Left renal pelvis (tissue), 4 donors: Measurements from ENCODE around the gene LRRN4. TPM values are rescaled to one million over a fixed set of nuclear protein-coding genes. Genes with fewer than 3 reads are reported as not detected.
"Not testable (repeated sequence)": the region's sequence is repeated elsewhere in the genome, so short reads cannot be mapped to it uniquely, and the experiment has no call there.

ENCODE experiments used
- DNase-seq, 4 donors: peaks; one replicate each; pipeline ENCODE4 v3.0.0-alpha.2; 2013; ENCODE audit warnings: low read depth in 4 of 4, low spot score in 3 of 4
- polyA plus RNA-seq, 4 donors: library from polyadenylated mRNA; unstranded; fragments of 120-200 nt; gene quantifications; one replicate each; pipeline ENCODE4 v1.2.1, GENCODE V29; 2013; ENCODE audit not compliant: insufficient read length in 4 of 4

The LRRN4 gene
- polyA plus RNA-seq, 4 donors = 5.5 to 15.8 (median 11.3) TPM

DNA sequence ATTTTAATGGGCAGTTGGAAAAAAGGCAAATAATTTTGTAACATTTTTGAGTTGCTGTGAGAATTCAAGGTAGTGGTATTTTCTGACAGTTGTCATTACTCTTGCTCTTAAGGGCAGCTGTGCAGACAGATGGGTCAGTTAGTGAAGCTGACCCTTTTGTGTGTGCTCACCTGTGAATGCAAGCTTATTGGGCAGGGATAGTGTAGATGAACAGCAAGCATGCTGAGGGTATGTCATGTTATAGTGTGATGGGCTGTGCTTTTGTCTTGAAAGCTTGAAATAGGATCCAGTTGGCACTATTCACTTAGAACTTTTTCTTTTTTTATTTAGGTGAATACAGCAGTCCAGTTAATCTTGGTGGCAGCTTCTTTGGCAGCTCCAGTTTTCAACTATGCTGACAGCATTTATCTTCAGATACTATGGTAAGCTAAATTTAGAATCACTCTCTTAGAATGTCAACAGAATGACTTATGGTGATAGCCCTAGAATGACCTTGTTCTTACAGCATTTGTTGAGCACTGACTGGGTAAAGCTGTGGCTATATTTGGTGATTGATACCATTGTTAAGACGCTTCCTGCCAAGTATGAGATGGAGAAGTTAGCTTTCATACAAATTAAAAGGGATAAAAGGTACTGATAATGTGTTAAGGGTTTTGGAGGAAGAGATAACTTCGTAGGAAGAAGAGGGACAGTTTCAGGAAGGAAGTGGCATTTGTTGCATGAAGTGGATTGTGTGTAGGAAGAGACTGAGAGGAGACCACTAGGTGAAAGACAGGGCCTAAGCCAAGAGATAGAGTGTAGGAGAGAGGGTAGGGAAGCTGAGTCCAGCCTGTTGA lies 19.5 kb downstream of the LRRN4 start:
- DNase-seq = no peak

DNA sequence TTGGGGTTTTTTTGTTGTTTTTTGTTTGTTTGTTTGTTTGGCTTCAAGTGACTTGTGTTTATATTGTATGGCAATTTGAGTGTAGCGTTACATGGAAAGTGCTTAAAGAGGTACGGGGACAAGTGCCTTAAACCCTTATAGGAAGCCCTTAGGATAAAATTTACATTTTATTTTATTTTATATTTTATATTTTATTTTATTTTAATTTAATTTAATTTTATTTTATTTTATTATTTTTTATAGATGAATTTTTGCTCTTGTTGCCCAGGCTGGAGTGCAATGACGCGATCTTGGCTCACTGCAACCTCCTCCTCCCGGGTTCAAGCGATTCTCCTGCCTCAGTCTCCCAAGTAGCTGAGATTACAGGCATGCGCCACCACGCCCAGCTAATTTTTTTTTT lies 21.0 kb downstream of the LRRN4 start:
- DNase-seq = not testable (repeated sequence)

GRCh38 chr20:6030453-6031080 lies 23.3 kb downstream of the LRRN4 start:
- no peak for DNase-seq

DNA sequence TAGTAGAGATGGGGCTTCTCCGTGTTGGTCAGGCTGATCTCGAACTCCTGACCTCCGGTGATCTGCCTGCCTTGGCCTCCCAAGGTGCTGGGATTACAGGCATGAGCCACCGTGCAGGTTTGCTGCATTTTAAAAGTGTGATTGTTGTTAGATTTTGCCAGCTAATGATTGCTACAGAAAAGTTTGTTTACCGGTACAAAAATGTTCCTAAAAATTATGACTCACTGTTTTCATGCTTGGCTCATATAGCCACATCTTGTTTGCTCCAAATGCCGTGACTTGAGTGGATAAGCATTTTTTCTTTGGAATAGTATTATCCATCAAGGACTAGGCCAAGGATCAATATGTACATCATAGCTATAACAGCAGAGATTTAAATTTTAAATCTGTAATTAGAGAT lies 24.3 kb downstream of the LRRN4 start:
- no peak for DNase-seq

- DNase-seq = no peak
Observed at GRCh38 chr20:6028818-6029217, 25.0 kb downstream of the LRRN4 start.

- no peak for DNase-seq
Observed at GRCh38 chr20:6026051-6026450, 27.8 kb downstream of the LRRN4 start.

DNA sequence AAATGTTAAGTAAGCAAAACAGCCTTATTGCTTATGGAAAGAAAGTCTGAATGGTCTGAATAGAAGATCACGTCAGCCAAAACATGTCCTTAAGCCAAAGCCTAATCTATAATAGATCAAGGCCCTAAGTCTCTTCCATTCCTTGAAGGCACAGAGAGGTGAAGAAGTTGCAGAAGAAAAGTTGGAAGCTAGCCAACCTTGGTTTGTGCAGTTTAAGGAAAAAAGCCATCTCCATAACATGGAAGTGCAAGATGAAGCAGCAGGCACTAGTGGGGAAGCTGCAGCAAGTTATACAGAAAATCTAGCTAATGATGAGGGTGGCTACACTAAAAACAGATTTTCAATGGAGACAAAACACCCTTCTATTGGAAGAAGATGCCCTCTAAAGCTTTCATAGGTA lies 29.1 kb downstream of the LRRN4 start:
- DNase-seq = no peak

DNA sequence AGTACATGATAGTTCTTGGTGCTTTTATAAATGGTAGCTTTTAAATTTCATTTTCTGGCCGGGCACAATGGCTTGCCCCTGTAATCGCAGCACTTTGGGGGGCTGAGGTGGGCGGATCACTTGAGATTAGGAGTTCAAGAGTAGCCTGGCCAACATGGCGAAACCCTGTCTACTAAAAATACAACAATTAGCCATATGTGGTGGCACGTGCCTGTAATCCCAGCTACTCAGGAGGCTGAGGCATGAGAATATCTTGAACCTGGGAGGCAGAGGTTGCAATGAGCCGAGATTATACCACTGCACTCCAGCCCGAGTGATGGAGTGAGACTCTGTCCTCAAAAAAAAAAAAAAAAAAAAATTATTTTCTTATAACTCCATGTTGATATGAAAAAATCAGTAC lies 36.0 kb downstream of the LRRN4 start:
- DNase-seq = no peak

- DNase-seq = no peak
Observed at GRCh38 chr20:6017467-6017866, 36.4 kb downstream of the LRRN4 start.

DNA sequence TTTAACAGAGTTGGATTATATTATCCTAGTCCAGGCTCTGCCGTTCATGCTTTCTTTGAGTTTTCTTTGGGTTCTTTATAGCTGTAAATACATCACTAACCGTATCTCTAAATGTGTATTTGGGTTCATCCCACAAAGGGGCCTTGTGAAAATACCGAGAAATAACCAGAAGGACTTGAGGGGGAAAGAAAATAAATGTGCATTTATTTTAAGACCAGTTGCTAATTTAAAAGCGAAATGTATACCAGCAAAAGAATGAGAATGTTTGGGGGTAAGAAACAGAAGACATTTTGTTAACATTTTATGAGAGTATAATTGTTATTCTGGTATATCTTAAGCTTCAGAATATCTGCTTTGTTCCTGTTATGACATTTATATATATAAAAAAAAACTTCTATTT lies 38.9 kb downstream of the LRRN4 start:
- no peak for DNase-seq

- no peak for DNase-seq
Observed at GRCh38 chr20:6014017-6014416, 39.8 kb downstream of the LRRN4 start.

DNA sequence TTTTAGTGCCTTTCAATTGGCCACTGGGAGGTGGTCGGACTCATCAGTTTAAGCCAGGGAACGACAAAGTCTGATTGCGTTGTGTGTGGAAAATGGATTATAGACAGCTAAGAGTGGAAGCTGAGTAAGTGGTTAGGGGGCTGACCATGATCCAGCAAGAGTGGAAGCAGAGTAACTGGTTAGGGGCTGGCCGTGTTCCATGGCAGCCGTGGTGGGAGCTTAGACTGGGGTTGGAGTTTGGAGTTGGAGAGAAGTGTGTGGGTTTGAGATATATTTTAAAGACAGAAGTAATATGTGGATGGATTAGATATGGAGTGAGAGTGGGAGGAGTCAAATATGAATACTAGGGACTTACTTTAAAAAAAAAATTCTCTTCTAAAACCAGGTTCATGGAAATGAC lies 41.7 kb downstream of the LRRN4 start:
- DNase-seq = no peak

DNA sequence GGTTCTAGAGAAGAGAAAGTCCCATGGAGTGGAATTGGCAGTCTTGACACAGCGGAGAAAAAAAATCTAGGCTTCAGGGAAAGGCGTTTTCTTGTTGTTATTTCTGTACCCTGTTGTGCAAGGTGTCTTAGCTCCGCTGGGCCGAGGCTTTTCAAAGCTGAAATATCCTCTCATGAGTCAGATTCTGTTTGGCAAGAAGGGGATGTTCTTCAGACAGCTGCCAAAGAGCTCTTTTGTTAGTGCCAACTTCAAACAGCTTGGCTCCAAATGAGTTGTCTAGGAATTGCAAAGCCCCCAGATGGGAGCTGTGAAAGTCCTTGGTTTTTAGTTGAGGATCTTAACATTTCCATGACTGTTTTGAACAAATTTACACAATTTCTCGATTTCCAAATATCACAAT lies 45.6 kb downstream of the LRRN4 start:
- no peak for DNase-seq

GRCh38 chr20:6007529-6008103 lies 46.2 kb downstream of the LRRN4 start:
- DNase-seq = no peak

DNA sequence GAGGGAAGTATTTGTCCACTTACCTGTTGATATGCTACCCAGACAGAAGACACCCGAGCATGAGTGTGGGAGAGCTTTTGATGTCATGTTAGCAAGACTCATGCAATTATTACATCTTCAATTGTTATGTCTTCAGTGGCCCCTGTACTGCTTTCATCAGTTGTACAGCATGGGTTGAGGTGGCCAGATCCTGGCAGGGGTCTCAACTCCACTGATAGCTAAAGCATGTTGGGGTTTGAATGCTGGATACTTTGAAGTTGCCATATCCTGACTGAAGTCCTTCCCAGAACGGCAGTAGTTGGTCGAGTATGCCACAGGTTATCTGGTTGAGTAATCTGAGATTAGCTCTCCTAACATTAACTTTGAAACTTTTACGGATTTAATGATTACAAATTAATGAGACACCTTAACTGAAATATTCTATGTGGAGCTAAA lies 46.7 kb downstream of the LRRN4 start:
- no peak for DNase-seq

DNA sequence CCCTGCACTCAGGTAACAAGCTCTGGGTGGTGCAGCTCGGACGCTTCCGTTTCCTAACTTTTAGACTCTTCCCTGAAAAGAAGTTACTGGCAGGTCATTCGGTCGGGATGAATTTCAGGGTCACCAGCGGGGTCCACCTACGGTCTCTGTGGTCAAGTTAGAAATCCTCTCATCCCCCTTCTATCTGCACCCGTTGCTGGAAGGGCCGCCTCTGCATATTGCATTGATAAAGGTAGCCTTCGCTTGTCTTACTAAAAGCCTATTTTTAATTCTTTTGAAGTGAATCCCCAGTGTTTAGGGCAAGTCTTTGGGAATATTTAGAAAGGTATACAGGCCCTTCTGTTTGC lies 47.3 kb downstream of the LRRN4 start:
- DNase-seq = no peak

DNA sequence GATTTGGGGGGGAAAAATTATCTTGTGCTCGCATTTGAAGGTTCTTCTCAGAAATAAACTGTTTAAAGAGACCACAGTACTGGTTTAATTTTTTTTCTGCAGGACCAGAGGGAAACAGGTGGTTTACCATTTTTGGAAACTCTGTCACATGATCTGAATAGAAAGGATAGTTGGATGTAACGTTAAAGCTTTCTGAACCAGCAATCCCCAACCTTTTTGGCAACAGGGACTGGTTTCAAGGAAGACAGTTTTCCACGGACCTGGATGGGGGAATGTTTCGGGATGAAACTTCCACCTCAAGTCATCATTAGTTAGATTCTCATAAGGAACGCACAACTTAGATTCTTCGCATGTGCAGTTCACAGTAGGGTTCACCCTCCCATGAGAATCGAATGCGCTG lies 53.0 kb downstream of the LRRN4 start:
- no peak for DNase-seq

- DNase-seq = no peak
Observed at GRCh38 chr20:5999783-6000182, 54.1 kb downstream of the LRRN4 start.

GRCh38 chr20:5996765-5997164 lies 57.1 kb downstream of the LRRN4 start:
- DNase-seq = no peak

DNA sequence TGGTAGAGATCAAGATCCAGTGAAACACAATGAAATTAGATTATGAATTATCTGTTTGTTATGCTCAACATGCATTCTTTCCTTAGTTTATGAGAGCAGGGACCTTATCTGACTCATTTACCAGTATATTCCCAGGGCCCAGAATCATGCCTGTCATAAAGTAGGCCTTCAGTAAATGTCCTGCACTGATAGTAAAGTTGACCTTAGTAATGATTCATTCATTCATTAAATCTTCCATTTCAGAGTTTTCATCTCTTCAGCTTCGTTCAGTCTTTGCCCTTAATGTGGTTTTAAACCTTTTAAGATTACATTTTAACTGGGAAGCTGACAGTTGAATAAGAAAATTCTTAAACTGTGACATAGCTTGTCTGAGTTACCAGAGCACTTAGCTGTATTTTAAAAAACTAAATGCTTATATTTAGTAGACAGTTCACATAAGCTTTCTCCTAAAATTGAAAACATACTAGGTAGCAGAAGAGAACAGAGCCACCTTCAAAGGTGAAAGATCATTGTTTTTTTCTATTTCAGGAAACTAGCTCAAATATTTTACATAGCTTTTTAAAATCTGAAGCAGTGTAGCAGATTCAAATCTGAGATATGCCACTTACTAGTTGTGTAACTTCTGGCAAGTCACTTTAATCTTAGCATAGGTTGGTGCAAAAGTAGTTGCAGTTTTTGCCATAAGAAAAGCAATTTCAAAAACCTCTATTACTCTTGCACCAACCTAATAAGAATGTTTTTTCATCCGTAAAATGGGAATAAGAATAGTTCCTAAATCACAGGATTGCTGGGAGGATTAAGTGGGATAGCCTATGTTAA lies 62.0 kb downstream of the LRRN4 start:
- no peak for DNase-seq

DNA sequence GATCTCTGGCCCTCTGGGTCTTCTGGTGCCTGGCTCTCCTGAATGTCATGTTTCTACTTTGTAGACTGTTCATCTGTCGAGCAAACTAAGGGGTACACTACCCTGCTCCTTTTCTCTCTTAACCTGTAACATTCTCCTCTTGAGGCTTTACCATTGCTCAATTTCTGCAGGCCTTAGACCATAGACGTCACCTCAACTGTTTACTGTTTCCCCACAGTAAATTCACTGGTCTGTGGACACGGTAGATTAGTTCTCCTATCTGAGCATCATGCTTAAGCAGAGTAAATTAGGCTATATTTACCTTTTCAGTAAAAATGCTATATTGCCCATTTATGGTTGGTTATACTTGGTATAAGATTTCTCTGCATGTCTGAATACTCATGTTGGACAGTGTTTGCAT lies 62.9 kb downstream of the LRRN4 start:
- DNase-seq = no peak
